ENCODE measurements around the gene RHO. TPM values are rescaled to one million over a fixed set of nuclear protein-coding genes. Genes with fewer than 3 reads are reported as not detected.
"Not testable (repeated sequence)": the region's sequence is repeated elsewhere in the genome, so short reads cannot be mapped to it uniquely, and the experiment has no call there.

RHO gene
- total RNA-seq, 2 donors from 2014 or later: not detected

DNA sequence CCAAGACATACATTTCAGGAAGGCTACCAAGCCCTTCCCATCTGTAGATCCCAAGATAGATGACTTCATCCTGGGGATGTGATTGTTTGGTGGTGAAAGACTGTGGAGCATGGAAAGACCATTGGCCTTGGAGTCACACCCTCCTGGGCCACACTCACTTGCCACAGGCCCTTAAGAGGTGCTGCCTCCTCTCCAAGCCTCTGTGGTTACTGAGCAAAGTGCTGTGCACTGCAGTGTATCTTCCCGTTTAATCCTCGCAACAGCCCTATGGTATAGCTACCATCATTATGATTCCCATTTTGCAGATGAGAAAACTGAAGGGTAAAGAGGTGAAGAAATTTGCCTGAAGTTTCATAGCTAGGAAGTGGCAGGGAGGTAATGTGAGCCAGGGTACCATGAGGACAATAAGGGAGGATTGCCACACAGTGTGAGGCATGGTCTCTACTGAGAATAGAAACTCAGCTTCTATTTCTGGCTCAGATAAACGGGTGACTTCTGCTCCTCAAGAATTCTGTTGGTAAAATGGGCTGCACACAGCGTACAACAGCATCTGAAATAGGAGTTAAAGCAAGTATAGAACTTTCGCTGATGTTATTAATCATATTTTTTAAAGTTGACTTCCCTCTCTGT is 23.9 kb upstream of the RHO start:
- Mint-ChIP-seq H3K4me1 (no peaks in the 10 kb centered on the region), H3K27me3 (no peaks in the 10 kb centered on the region), H3K4me3 (no peak overlapping the region), H3K27ac (no peak overlapping the region), H3K36me3 (ENCODE audit: low read depth) (peaks cover 5% of the 10 kb centered on the region)
- H3K9me3 ChIP-seq (ENCODE audit: control insufficient read depth, low read length, poor library complexity, severe bottlenecking): no peaks in the 10 kb centered on the region
- ATAC-seq (no peak), DNase-seq (no peak)

DNA sequence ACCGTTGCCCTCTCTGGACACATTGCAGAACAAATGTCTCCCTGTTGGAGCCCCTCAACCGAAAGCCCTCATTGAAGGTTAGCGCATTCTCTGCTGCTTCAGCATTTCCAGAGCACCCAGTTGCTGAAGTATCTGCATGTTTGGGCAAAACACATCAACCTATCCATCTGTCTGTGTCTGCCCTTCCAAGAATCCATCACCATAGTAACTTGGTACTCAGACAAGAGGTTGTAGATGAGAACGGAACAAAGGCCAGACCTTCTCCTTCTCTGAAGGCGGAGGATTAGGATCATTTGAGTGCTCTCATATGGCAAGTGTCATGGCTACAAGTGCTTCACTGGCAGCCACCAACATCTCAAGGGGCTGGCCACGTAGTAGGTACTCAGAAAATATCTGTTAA is 23.1 kb upstream of the RHO start:
- Mint-ChIP-seq H3K27me3 (no peaks in the 10 kb centered on the region), H3K4me3 (no peak overlapping the region), H3K4me1 (no peaks in the 10 kb centered on the region), H3K27ac (no peak overlapping the region), H3K36me3 (ENCODE audit: low read depth) (peaks cover 5% of the 10 kb centered on the region)
- H3K9me3 ChIP-seq (ENCODE audit: control insufficient read depth, low read length, poor library complexity, severe bottlenecking): no peaks in the 10 kb centered on the region
- DNase-seq: no peak
- ATAC-seq: no peak

DNA sequence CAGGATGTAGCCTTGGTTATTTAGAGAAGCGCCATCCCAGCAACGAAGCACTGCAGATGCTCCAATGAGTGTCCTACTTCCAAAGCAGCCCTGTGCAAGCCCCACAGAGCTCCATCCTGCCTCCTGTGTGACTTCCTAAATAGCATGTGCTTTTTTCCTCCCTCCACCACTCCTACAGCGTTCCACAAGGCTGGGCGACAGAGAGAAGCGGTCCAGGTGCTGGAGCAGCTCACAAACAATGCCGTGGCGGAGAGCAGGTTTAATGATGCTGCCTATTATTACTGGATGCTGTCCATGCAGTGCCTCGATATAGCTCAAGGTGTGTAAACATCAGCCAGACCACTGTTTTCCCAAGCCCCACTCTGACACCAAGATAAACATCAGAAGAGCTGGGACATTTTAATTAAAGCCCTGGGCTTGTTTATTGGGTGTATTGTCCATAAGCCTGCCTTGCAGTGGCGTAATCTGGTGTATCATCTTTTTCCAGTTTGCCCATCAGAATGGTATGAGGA is 22.2 kb upstream of the RHO start:
- no peaks in the 10 kb centered on the region for H3K27me3 Mint-ChIP-seq
- H3K36me3 Mint-ChIP-seq (ENCODE audit: low read depth): no peaks in the 10 kb centered on the region
- ATAC-seq: no peak
- DNase-seq: no peak
- H3K4me3 Mint-ChIP-seq: no peak overlapping the region
- H3K4me1 Mint-ChIP-seq: peaks cover 7% of the 10 kb centered on the region
- H3K9me3 ChIP-seq (ENCODE audit: control insufficient read depth, low read length, poor library complexity, severe bottlenecking): no peaks in the 10 kb centered on the region
- H3K27ac Mint-ChIP-seq: no peak overlapping the region

DNA sequence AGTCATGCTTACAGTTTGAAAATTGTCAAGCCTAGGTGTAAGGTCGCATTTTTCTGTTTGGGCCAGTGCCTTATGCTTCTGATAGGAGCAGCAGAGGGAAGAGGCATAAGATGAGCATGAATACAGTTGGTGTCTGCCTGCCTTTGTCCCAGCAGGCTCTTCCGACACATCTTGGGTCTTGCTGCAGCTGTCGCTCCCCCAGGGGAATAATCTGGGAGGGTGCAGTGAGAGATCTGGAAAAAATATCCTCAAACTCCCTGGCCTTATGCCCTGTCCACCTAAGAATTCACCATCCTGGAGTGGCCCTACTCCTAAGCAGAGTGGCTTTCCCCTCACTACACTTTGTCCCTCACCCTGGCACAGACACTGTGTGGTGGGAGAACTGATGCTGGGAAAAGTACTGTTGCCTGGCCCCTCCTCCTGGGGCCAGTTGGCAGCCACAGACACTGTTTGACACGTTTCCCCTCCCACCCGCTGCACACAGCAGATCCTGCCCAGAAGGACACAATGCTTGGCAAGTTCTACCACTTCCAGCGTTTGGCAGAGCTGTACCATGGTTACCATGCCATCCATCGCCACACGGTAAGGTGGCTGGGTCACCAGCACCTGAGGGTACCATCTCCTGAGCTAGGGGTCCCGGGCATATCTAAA is 21.1 kb upstream of the RHO start:
- ATAC-seq (no peak), DNase-seq (no peak)
- no peaks in the 10 kb centered on the region for H3K9me3 ChIP-seq (ENCODE audit: control insufficient read depth, low read length, poor library complexity, severe bottlenecking)
- Mint-ChIP-seq H3K36me3 (ENCODE audit: low read depth) (peaks cover 2% of the 10 kb centered on the region), H3K4me1 (peaks cover 7% of the 10 kb centered on the region), H3K27me3 (no peaks in the 10 kb centered on the region), H3K27ac (no peak overlapping the region), H3K4me3 (no peak overlapping the region)

DNA sequence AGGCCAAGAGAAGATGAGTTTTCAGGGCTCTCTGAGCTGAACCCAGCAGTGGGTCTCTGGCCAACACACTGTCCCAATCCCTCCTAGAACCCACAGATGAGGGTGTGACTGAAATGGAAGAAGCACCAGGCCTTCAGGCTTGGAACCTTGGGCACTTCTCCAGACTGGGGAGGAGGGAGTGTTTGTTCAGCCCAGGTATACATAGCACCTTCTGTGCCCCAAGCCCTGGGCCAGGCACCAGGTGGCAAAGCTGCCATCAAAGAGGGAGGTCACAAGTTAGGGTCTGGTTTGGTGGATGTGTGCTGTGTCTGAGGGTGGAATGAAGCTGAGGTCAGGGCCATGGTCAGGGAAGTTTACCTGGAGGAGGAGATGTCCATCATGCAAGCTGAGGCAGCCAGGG is 15.8 kb upstream of the RHO start:
- Mint-ChIP-seq H3K36me3 (ENCODE audit: low read depth) (peaks cover 6% of the 10 kb centered on the region), H3K4me1 (peaks cover 7% of the 10 kb centered on the region), H3K27me3 (no peaks in the 10 kb centered on the region), H3K4me3 (no peak overlapping the region), H3K27ac (no peak overlapping the region)
- ATAC-seq: no peak
- H3K9me3 ChIP-seq (ENCODE audit: control insufficient read depth, low read length, poor library complexity, severe bottlenecking): no peaks in the 10 kb centered on the region
- no peak for DNase-seq

DNA sequence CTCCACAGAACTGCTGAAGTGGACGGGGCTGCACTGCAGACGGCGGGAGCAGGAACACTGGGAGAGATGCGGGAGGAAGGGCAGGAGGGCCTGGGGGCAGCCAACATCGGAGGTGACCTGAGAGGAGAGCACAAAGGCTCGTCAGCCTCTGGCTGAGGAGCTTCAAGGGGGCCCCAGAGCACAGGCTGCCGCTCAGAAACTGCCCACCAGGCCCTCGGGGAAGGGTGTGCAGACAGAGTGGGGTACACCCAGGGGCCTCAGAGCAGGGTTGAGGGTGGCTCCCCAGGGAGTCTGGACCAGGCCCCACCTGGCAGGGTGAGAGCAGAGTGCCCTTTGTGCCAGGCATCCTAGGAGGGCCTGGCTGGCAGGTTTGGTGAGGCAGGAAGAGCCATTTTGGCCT is 14.7 kb upstream of the RHO start:
- no peak for DNase-seq
- Mint-ChIP-seq H3K4me1 (peaks cover 7% of the 10 kb centered on the region), H3K27ac (no peak overlapping the region), H3K36me3 (ENCODE audit: low read depth) (peaks cover 6% of the 10 kb centered on the region), H3K4me3 (no peak overlapping the region), H3K27me3 (no peaks in the 10 kb centered on the region)
- no peak for ATAC-seq
- H3K9me3 ChIP-seq (ENCODE audit: control insufficient read depth, low read length, poor library complexity, severe bottlenecking): no peaks in the 10 kb centered on the region

DNA sequence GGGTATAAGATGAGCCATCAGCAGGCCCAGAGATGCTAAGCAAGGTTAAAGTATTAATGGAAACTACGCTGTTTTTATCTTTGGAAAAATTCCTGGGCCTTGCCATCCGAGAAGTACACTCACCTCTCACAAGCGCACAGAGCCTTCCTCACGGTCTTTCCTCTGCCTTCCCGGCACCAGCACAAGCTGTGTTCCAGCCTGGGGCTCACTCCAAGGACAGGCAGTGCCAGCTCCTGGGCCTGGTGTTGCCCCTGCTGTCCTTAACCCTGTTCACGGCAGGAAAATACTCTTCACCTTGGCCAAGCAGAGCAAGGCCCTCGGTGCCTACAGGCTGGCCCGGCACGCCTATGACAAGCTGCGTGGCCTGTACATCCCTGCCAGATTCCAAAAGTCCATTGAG is 14.3 kb upstream of the RHO start:
- Mint-ChIP-seq H3K4me3 (no peak overlapping the region), H3K27ac (no peak overlapping the region), H3K36me3 (ENCODE audit: low read depth) (peaks cover 6% of the 10 kb centered on the region), H3K27me3 (no peaks in the 10 kb centered on the region), H3K4me1 (peaks cover 7% of the 10 kb centered on the region)
- no peaks in the 10 kb centered on the region for H3K9me3 ChIP-seq (ENCODE audit: control insufficient read depth, low read length, poor library complexity, severe bottlenecking)
- DNase-seq: no peak
- no peak for ATAC-seq

DNA sequence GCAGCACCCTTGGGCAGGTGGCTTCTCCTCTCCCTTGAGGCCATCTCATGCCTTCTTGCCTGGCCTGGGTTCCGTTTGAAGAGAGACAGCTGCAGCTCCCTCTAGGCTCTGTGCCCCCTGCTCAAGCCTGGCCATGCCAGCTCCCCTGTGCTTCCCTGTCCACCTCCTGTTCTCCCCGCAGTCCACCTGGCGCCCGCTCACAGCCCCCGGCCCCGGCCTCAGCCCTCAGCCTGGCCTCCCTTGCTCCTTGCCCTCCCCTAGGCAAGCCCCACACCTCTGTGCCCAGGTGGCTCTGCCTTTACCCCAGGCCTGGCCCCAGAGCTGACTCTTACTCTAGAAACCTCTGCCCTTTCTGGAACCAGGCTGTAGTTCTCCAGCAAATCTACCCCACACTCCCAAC is 13.9 kb upstream of the RHO start:
- no peak overlapping the region for H3K27ac Mint-ChIP-seq
- peaks cover 7% of the 10 kb centered on the region for H3K4me1 Mint-ChIP-seq
- ATAC-seq (no peak), DNase-seq (no peak)
- no peak overlapping the region for H3K4me3 Mint-ChIP-seq
- H3K27me3 Mint-ChIP-seq: no peaks in the 10 kb centered on the region
- peaks cover 6% of the 10 kb centered on the region for H3K36me3 Mint-ChIP-seq (ENCODE audit: low read depth)
- no peaks in the 10 kb centered on the region for H3K9me3 ChIP-seq (ENCODE audit: control insufficient read depth, low read length, poor library complexity, severe bottlenecking)

DNA sequence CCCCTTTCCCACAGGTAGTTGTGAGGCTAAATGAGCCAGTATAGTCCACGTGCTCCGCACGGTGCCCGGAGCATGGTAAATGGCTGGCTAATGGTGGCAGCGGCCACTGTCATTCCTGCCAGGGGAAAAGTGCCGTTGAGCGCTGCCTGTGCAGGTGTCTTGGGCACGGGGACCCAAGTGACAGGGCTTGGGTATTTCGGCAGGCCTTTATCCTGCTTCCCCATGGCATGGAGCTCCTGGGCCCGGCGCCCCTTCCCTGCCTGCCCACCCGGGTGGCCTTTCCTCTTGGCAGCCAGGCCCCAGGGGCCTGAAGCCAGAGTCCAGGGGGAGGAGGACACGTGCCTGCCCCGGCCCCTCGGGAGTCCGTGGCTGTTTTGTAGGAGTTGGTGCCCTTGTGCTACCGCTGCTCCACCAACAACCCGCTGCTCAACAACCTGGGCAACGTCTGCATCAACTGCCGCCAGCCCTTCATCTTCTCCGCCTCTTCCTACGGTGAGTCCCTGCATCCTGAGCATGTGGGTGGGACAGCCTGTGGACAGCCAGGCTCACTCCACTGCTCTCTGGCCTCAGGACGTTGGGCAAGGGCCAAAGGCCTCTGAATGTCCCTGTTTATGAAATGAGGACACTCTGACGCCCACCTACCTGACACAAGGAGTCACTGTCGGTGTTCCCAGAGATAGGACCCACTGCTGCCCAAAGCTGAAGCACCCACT is 13.2 kb upstream of the RHO start:
- not testable (repeated sequence) for H3K36me3 Mint-ChIP-seq (ENCODE audit: low read depth); H3K9me3 ChIP-seq (ENCODE audit: control insufficient read depth, low read length, poor library complexity, severe bottlenecking); ATAC-seq; DNase-seq; H3K4me1 Mint-ChIP-seq; H3K4me3 Mint-ChIP-seq; H3K27ac Mint-ChIP-seq; H3K27me3 Mint-ChIP-seq

DNA sequence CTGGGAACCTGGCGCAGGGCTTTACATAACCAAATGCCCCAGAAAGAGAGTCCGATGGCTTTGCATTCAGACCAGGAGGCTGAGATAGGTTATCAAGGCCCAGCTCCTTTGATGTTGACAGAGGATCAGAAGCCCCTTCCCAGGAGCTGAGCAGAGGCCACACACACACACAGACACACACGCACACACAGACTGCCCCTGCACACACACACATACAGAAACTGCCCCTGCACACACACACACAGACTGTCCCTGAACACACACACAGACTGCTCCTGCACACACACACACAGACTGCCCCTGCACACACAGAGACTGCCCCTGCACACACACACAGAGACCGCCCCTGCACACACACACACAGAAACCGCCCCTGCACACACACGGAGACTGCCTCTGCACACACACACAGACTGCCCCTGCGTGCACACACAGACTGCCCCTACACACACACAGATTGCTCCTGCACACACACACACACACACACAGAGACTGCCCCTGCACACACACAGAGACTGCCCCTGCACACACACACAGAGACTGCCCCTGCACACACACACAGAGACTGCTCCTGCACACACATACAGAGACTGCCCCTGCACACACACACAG is 12.5 kb upstream of the RHO start:
- not testable (repeated sequence) for H3K27ac Mint-ChIP-seq; H3K4me1 Mint-ChIP-seq; H3K9me3 ChIP-seq (ENCODE audit: control insufficient read depth, low read length, poor library complexity, severe bottlenecking); H3K27me3 Mint-ChIP-seq; ATAC-seq; H3K4me3 Mint-ChIP-seq; DNase-seq; H3K36me3 Mint-ChIP-seq (ENCODE audit: low read depth)

DNA sequence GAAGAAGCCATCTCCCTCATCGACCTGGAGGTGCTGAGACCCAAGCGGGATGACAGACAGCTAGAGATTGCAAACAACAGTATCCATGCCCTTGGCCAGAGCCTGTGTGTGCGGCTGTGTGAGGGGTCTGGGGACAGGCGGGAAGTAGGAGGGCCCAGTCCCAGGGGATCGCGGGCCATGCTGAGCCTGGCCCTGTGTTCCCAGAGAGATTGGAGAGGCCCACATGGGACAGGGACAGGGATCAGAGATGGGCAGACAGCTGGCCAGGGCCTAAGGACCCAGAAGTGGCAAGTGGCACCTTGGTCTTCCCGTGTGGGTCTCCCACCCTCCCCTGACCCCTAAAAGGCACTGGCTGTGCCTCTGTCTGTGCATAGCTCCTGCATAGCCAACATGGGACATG is 10.9 kb upstream of the RHO start:
- Mint-ChIP-seq H3K27me3 (no peaks in the 10 kb centered on the region), H3K4me1 (no peaks in the 10 kb centered on the region), H3K36me3 (ENCODE audit: low read depth) (peaks cover 3% of the 10 kb centered on the region), H3K4me3 (no peak overlapping the region), H3K27ac (no peak overlapping the region)
- no peak for ATAC-seq
- DNase-seq: no peak
- no peaks in the 10 kb centered on the region for H3K9me3 ChIP-seq (ENCODE audit: control insufficient read depth, low read length, poor library complexity, severe bottlenecking)

DNA sequence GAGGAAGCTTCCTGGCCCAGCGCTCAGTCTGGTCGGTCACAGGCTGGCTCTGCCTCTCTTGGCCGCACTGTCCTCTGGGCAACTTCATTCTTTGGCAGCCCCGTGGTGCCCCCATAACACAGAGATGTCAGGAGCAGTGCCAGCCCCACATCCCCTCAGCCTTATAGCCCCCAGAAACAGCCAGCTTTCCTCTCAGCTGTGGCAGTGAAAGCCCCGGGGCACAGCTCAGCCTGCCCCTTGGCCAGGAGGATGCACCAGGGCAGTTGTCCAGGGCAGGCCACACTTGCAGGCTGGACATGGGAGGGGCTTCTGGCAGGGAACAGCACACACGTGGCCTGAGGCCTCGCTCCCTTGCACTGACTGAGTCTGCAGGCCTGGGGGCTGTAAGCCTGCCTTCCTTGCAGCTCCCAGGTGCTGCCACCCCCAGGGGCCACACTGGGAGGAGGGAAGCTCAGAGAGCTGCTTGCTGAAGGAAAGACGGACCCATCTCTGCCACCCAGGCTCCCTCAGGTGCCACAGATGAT is 10.3 kb upstream of the RHO start:
- H3K36me3 Mint-ChIP-seq (ENCODE audit: low read depth): peaks cover 3% of the 10 kb centered on the region
- H3K27me3 Mint-ChIP-seq: no peaks in the 10 kb centered on the region
- H3K27ac Mint-ChIP-seq: no peak overlapping the region
- no peak for ATAC-seq
- H3K4me3 Mint-ChIP-seq: no peak overlapping the region
- H3K4me1 Mint-ChIP-seq: no peaks in the 10 kb centered on the region
- H3K9me3 ChIP-seq (ENCODE audit: control insufficient read depth, low read length, poor library complexity, severe bottlenecking): no peaks in the 10 kb centered on the region
- no peak for DNase-seq

DNA sequence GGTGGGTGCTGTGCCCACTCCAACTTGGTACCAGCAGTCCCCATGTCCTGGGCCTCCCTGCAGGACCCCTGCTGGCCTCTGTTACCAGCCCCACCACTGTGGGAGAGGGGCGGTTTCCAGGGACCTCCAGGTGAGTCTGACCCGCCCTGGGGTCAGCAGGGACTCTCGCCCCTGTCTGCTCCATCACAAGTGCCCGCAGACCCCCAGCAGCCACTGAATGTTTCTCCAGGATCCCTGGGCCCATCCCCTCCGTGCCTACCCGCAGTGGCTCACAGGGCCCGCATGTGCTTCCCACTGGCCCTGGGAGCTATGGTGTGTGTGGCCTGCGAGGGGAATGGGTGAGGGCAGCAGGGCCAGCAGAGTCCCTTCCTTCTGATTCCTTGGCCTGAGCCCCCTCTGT is 9.9 kb upstream of the RHO start:
- Mint-ChIP-seq H3K36me3 (ENCODE audit: low read depth) (peaks cover 3% of the 10 kb centered on the region), H3K4me3 (no peak overlapping the region), H3K27ac (no peak overlapping the region), H3K4me1 (peaks cover 4% of the 10 kb centered on the region), H3K27me3 (no peaks in the 10 kb centered on the region)
- ATAC-seq (no peak), DNase-seq (no peak)
- no peaks in the 10 kb centered on the region for H3K9me3 ChIP-seq (ENCODE audit: control insufficient read depth, low read length, poor library complexity, severe bottlenecking)
